ENCODE results near the gene ITGA1. TPM values are rescaled to one million over a fixed set of nuclear protein-coding genes. Genes with fewer than 3 reads are reported as not detected.

ITGA1 gene
- total RNA-seq, 1 experiment from 2014 or later, result 4.0 TPM

DNA sequence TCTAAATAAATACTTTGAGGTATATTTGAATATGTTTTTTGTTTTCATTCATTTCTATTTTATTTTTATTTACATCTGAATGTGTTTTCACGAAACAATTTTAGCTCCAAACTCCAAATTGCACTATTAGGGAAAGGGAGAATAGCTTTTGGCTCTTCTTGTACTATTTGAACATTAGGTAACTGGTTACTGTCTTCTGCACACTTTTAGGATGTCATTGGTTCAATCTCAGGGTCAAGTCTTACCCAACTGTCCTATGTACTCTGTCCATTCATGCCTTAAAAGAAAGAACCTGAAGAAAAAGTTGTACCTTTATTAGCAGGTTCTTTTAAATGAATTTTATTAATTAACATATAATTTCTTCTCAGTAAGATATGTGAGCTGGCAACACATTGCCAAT lies 51.6 kb downstream of the ITGA1 start:
- BruUV-seq (replicated peaks), result no TSS peak
- Histone ChIP-seq H3K27me3 (ENCODE audit: insufficient read depth, low read depth) (no peaks in the 10 kb centered on the region), H3K9me3 (ENCODE audit: insufficient read depth, low read depth) (no peaks in the 10 kb centered on the region), H3F3A (ENCODE audit: insufficient read depth, low read depth) (no peaks in the 10 kb centered on the region), H3K36me3 (ENCODE audit: low read depth) (no peaks in the 10 kb centered on the region), H3K4me1 (replicated peaks; ENCODE audit: insufficient read depth) (no peaks in the 10 kb centered on the region), H3K27ac (no peak overlapping the region), H3K4me2 (no peak overlapping the region), H3K9me2 (ENCODE audit: insufficient read depth) (0 out of 2 replicates have a peak, but pooled peaks cover 3% of the 10 kb centered on the region), H3K4me3 (no peak overlapping the region), H4K20me1 (ENCODE audit: insufficient read depth) (no peaks in the 10 kb centered on the region), H2AFZ (no peak overlapping the region), H3K79me2 (ENCODE audit: low read depth) (no peaks in the 10 kb centered on the region)
- DNase-seq, result no peak
- POLR2A ChIA-PET (ENCODE audit: unreplicated experiment), result no interaction called here
- intact Hi-C loops (cut with micrococcal nuclease; ENCODE audit: unreplicated experiment), result no loop called here
- CTCF ChIA-PET, result interaction anchor here (0.6 kb wide), 1 partner anchor 27 kb away, joined by 6 read pairs; no protein-coding TSS in a partner anchor
- TF ChIP-seq, protein P1, sequence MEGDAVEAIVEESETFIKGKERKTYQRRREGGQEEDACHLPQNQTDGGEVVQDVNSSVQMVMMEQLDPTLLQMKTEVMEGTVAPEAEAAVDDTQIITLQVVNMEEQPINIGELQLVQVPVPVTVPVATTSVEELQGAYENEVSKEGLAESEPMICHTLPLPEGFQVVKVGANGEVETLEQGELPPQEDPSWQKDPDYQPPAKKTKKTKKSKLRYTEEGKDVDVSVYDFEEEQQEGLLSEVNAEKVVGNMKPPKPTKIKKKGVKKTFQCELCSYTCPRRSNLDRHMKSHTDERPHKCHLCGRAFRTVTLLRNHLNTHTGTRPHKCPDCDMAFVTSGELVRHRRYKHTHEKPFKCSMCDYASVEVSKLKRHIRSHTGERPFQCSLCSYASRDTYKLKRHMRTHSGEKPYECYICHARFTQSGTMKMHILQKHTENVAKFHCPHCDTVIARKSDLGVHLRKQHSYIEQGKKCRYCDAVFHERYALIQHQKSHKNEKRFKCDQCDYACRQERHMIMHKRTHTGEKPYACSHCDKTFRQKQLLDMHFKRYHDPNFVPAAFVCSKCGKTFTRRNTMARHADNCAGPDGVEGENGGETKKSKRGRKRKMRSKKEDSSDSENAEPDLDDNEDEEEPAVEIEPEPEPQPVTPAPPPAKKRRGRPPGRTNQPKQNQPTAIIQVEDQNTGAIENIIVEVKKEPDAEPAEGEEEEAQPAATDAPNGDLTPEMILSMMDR (conservative IDR thresholded peaks at IDR 0.05), result no peak
- TF ChIP-seq EZH2 (IDR thresholded peaks at IDR 0.05; ENCODE audit: low read depth), result no peak

DNA sequence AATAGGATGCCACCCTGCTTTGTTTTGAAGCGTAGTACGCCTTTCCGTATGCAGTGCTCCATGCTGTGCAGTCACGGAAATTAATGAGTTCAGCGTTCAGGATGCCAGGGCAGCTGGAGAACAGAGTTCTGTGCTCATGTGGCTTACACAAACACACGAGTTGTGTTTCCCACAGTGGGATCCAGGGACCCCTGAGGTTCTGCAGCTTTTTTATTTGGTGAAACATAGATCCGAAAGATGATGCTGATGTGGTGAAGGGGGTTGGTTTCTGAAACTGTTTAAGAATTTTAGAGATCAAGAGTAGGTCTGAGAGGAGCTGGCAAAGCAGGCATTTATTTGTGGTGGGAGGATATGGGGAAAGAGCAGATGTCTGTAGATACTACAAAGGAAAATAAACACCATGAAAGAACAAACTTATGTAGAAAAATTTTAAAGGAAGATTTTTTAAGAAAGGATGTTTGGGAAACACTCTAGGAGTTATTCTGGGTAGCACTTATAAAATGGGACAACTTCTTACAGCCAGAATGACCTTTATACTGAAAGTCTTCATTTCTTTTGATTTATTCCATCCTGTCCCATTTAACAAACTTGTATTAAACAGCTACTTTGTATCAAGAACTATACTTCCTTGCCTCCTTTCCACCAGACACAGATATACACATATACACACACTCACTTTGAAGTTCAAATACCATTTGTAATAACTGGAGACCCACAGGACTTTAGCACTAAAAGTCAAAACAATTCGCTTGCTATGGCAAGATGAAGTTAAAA lies 52.7 kb downstream of the ITGA1 start:
- no peak overlapping the region for H3K4me3 ChIP-seq
- intact Hi-C loops (cut with micrococcal nuclease; ENCODE audit: unreplicated experiment), result no loop called here
- no peaks in the 10 kb centered on the region for H3K9me3 ChIP-seq (ENCODE audit: insufficient read depth, low read depth)
- no peak overlapping the region for H2AFZ ChIP-seq
- ChIA-PET CTCF (no interaction called here), POLR2A (ENCODE audit: unreplicated experiment) (no interaction called here)
- no peaks in the 10 kb centered on the region for H4K20me1 ChIP-seq (ENCODE audit: insufficient read depth)
- no TSS peak for BruUV-seq (replicated peaks)
- 0 out of 2 replicates have a peak, but pooled peaks cover 3% of the 10 kb centered on the region for H3K9me2 ChIP-seq (ENCODE audit: insufficient read depth)
- TF ChIP-seq, protein P1 (conservative IDR thresholded peaks at IDR 0.05), result no peak
- H3K27ac ChIP-seq, result no peak overlapping the region
- H3F3A ChIP-seq (ENCODE audit: insufficient read depth, low read depth), result no peaks in the 10 kb centered on the region
- no peak overlapping the region for H3K4me2 ChIP-seq
- H3K36me3 ChIP-seq (ENCODE audit: low read depth), result no peaks in the 10 kb centered on the region
- H3K27me3 ChIP-seq (ENCODE audit: insufficient read depth, low read depth), result no peaks in the 10 kb centered on the region
- no peaks in the 10 kb centered on the region for H3K79me2 ChIP-seq (ENCODE audit: low read depth)
- DNase-seq, result no peak
- H3K4me1 ChIP-seq (replicated peaks; ENCODE audit: insufficient read depth), result no peaks in the 10 kb centered on the region

DNA sequence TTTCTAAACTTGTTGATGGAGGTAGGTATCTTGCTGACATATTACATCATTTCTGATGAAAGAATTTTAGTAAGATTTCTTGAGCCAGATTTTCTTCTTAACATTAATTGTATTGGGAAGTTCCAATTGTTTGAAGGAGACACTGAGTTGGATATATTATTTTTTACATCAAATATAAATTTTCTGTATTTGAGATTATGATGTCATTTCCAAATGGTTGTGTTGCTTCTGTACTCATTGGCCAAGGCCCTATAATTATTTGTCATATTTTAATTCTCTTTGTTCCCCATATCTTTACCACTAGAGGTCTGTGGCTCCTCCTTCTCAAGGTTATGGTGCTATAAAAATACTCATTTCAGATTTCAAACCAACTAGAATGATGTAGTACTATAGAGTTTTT lies 53.4 kb downstream of the ITGA1 start:
- H3K9me2 ChIP-seq (ENCODE audit: insufficient read depth), result 0 out of 2 replicates have a peak, but pooled peaks cover 3% of the 10 kb centered on the region
- no peaks in the 10 kb centered on the region for H3K4me1 ChIP-seq (replicated peaks; ENCODE audit: insufficient read depth)
- H3K79me2 ChIP-seq (ENCODE audit: low read depth), result no peaks in the 10 kb centered on the region
- TF ChIP-seq, protein P1 (conservative IDR thresholded peaks at IDR 0.05), result no peak
- TF ChIP-seq EZH2 (IDR thresholded peaks at IDR 0.05; ENCODE audit: low read depth), result no peak
- no peak overlapping the region for H2AFZ ChIP-seq
- no peaks in the 10 kb centered on the region for H3K27me3 ChIP-seq (ENCODE audit: insufficient read depth, low read depth)
- no peaks in the 10 kb centered on the region for H3K9me3 ChIP-seq (ENCODE audit: insufficient read depth, low read depth)
- no peaks in the 10 kb centered on the region for H3F3A ChIP-seq (ENCODE audit: insufficient read depth, low read depth)
- CTCF ChIA-PET, result no interaction called here
- no peaks in the 10 kb centered on the region for H3K36me3 ChIP-seq (ENCODE audit: low read depth)
- H3K4me2 ChIP-seq, result no peak overlapping the region
- H4K20me1 ChIP-seq (ENCODE audit: insufficient read depth), result no peaks in the 10 kb centered on the region
- BruUV-seq (replicated peaks), result no TSS peak
- intact Hi-C loops (cut with micrococcal nuclease; ENCODE audit: unreplicated experiment), result no loop called here
- no peak overlapping the region for H3K27ac ChIP-seq
- POLR2A ChIA-PET (ENCODE audit: unreplicated experiment), result no interaction called here
- DNase-seq, result no peak
- no peak overlapping the region for H3K4me3 ChIP-seq
